Mesendoderm (in vitro differentiated cells): ENCODE results near the gene CEP41.

ENCODE experiments used
- DNase-seq: peaks from one replicate; pipeline ENCODE4 v3.0.0; 2013
- H2AK5ac ChIP-seq: 2 replicates; pipeline ENCODE4 v1.6.1; 2013; ENCODE audit warnings: low read length, inconsistent platforms
- H2BK120ac ChIP-seq: 2 replicates; pipeline ENCODE4 v1.6.1; 2013; ENCODE audit warnings: low read depth, mild to moderate bottlenecking, low read length, moderate library complexity, mixed read lengths
- H2BK15ac ChIP-seq: replicated peaks from 2 replicates; pipeline ENCODE4 v1.6.1; 2013; ENCODE audit warnings: low read depth, mild to moderate bottlenecking, moderate library complexity
- H2BK5ac ChIP-seq: 2 replicates; pipeline ENCODE4 v1.6.1; 2013; ENCODE audit warnings: low read length, inconsistent platforms
- H3K18ac ChIP-seq: 2 replicates; pipeline ENCODE4 v1.6.1; 2013; ENCODE audit warnings: mild to moderate bottlenecking, low read length, mixed read lengths
- H3K23ac ChIP-seq: one replicate; pipeline ENCODE4 v1.6.1; 2013; ENCODE audit warnings: low read length
- H3K27ac ChIP-seq: 2 replicates; pipeline ENCODE4 v1.5.1; 2013; ENCODE audit warnings: low read depth, mild to moderate bottlenecking, inconsistent platforms, low read length, moderate library complexity
- H3K27me3 ChIP-seq: 2 replicates; pipeline ENCODE4 v1.6.1; 2013; ENCODE audit warnings: low read length, control low read depth, mild to moderate bottlenecking, inconsistent platforms; ENCODE audit not compliant: insufficient read depth, poor library complexity
- H3K36me3 ChIP-seq: 2 replicates; pipeline ENCODE4 v1.6.1; 2013; ENCODE audit warnings: low read length, inconsistent platforms; ENCODE audit not compliant: control insufficient read depth, insufficient read depth
- H3K4ac ChIP-seq: one replicate; pipeline ENCODE4 v1.6.1; 2013; ENCODE audit warnings: low read depth, mild to moderate bottlenecking, low read length, moderate library complexity
- H3K4me1 ChIP-seq: 2 replicates; pipeline ENCODE4 v1.6.1; 2013; ENCODE audit warnings: low read depth, low read length, inconsistent platforms; ENCODE audit not compliant: control insufficient read depth
- H3K4me2 ChIP-seq: 2 replicates; pipeline ENCODE4 v1.6.1; 2013; ENCODE audit warnings: low read length
- H3K4me3 ChIP-seq: 2 replicates; pipeline ENCODE4 v1.5.1; 2013; ENCODE audit warnings: mild to moderate bottlenecking, low read length
- H3K56ac ChIP-seq: one replicate; pipeline ENCODE4 v1.6.1; 2013; ENCODE audit warnings: low read length
- H3K79me1 ChIP-seq: 2 replicates; pipeline ENCODE4 v1.6.1; 2013; ENCODE audit warnings: low read length, inconsistent platforms
- H3K79me2 ChIP-seq: 2 replicates; pipeline ENCODE4 v1.6.1; 2013; ENCODE audit warnings: mild to moderate bottlenecking, low read length; ENCODE audit not compliant: control insufficient read depth, insufficient read depth
- H3K9ac ChIP-seq: 2 replicates; pipeline ENCODE4 v1.6.1; 2013; ENCODE audit warnings: low read length, inconsistent platforms
- H4K5ac ChIP-seq: one replicate; pipeline ENCODE4 v1.6.1; 2013; ENCODE audit warnings: low read length
- H4K8ac ChIP-seq: one replicate; pipeline ENCODE4 v1.6.1; 2013; ENCODE audit warnings: low read depth, mild to moderate bottlenecking, control low read depth, low read length, moderate library complexity
- WGBS: extraction: QIAGEN DNeasy Blood & Tissue Kit; methylation state at CpG from one replicate; pipeline ENCODE4 v1.1.7; 2013; ENCODE audit warnings: low lambda C conversion rate, missing lambda C conversion rate; ENCODE audit not compliant: insufficient coverage; ENCODE audit errors: extremely low coverage; 5-methylcytosine and 5-hydroxymethylcytosine counted together

The CEP41 gene

GRCh38 chr7:130371046-130371445 is 69.8 kb downstream of the CEP41 start:
- no peaks in the 10 kb centered on the region for H3K27me3 ChIP-seq
- no peak overlapping the region for H3K23ac ChIP-seq
- no peak overlapping the region for H3K4me2 ChIP-seq
- H2AK5ac ChIP-seq, result no peak overlapping the region
- H3K36me3 ChIP-seq, result no peaks in the 10 kb centered on the region
- no peak overlapping the region for H4K8ac ChIP-seq
- H2BK120ac ChIP-seq, result no peak overlapping the region
- no peak overlapping the region for H3K27ac ChIP-seq
- no peak overlapping the region for H3K9ac ChIP-seq
- no peak overlapping the region for H4K5ac ChIP-seq
- H3K4me1 ChIP-seq, result peaks cover 4% of the 10 kb centered on the region
- H3K18ac ChIP-seq, result no peak overlapping the region
- no peak overlapping the region for H3K4me3 ChIP-seq
- H2BK15ac ChIP-seq, result no peak overlapping the region
- no CpG with 5 or more reads among the region's 3 CpGs for WGBS
- no peak for DNase-seq
- no peak overlapping the region for H3K4ac ChIP-seq
- H3K79me2 ChIP-seq, result no peaks in the 10 kb centered on the region
- H3K56ac ChIP-seq, result no peak overlapping the region
- no peak overlapping the region for H2BK5ac ChIP-seq
- H3K79me1 ChIP-seq, result no peaks in the 10 kb centered on the region

- Histone ChIP-seq H3K79me1 (no peaks in the 10 kb centered on the region), H3K18ac (no peak overlapping the region), H4K5ac (no peak overlapping the region), H4K8ac (no peak overlapping the region), H3K23ac (no peak overlapping the region), H2BK15ac (no peak overlapping the region), H3K56ac (no peak overlapping the region), H3K27me3 (no peaks in the 10 kb centered on the region), H2AK5ac (no peak overlapping the region), H3K4me3 (no peak overlapping the region), H2BK5ac (no peak overlapping the region), H3K9ac (no peak overlapping the region), H3K4me1 (peaks cover 4% of the 10 kb centered on the region), H3K79me2 (no peaks in the 10 kb centered on the region), H2BK120ac (no peak overlapping the region), H3K4me2 (no peak overlapping the region), H3K4ac (no peak overlapping the region), H3K27ac (no peak overlapping the region), H3K36me3 (no peaks in the 10 kb centered on the region)
- DNase-seq, result no peak
- no CpG with 5 or more reads among the region's 3 CpGs for WGBS
Measured at GRCh38 chr7:130369831-130370550, 70.8 kb downstream of the CEP41 start.

DNA sequence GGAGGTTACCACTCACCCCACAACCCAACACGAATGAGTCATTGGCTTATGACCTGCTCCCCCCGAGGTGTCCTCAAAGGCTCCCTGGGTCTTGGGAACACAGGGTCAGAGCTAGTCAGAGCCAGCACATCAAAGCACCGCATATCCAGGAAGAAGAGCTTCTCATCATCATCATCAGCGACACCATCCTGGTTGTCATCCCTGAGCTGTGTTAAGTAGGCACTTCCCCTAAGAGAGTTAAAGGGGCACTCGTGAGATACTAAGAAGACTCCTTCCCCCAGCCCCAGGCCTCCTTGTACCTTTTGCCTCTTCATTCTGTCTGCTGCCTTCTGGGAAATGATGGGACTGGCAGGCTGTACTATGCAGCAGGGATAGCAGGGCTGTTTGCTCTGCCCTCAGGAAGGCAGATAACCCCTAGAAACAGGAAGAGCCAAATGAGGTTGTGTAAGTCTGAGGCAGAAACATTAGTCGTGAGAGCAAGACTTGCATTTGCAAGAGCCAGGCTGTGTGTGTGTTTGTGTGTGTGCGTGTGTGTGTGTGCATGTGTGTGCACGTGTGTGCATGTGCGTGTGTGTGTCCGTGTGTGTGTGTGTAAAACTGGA is 71.6 kb downstream of the CEP41 start:
- H2BK15ac ChIP-seq, result no peak overlapping the region
- no peak overlapping the region for H4K8ac ChIP-seq
- no peak overlapping the region for H3K27ac ChIP-seq
- no peak overlapping the region for H3K4me3 ChIP-seq
- H3K79me2 ChIP-seq, result no peaks in the 10 kb centered on the region
- no peak overlapping the region for H2BK5ac ChIP-seq
- no peak overlapping the region for H3K9ac ChIP-seq
- H4K5ac ChIP-seq, result no peak overlapping the region
- no peaks in the 10 kb centered on the region for H3K79me1 ChIP-seq
- H3K56ac ChIP-seq, result peak overlapping the region; percentile 71
- no peak overlapping the region for H2BK120ac ChIP-seq
- no peaks in the 10 kb centered on the region for H3K36me3 ChIP-seq
- H2AK5ac ChIP-seq, result no peak overlapping the region
- peaks cover 4% of the 10 kb centered on the region for H3K4me1 ChIP-seq
- no peak overlapping the region for H3K4me2 ChIP-seq
- no peak overlapping the region for H3K23ac ChIP-seq
- no CpG with 5 or more reads among the region's 10 CpGs for WGBS
- H3K18ac ChIP-seq, result no peak overlapping the region
- no peaks in the 10 kb centered on the region for H3K27me3 ChIP-seq
- peak overlapping the region; percentile 29 for H3K4ac ChIP-seq
- DNase-seq, result peak; percentile 75

DNA sequence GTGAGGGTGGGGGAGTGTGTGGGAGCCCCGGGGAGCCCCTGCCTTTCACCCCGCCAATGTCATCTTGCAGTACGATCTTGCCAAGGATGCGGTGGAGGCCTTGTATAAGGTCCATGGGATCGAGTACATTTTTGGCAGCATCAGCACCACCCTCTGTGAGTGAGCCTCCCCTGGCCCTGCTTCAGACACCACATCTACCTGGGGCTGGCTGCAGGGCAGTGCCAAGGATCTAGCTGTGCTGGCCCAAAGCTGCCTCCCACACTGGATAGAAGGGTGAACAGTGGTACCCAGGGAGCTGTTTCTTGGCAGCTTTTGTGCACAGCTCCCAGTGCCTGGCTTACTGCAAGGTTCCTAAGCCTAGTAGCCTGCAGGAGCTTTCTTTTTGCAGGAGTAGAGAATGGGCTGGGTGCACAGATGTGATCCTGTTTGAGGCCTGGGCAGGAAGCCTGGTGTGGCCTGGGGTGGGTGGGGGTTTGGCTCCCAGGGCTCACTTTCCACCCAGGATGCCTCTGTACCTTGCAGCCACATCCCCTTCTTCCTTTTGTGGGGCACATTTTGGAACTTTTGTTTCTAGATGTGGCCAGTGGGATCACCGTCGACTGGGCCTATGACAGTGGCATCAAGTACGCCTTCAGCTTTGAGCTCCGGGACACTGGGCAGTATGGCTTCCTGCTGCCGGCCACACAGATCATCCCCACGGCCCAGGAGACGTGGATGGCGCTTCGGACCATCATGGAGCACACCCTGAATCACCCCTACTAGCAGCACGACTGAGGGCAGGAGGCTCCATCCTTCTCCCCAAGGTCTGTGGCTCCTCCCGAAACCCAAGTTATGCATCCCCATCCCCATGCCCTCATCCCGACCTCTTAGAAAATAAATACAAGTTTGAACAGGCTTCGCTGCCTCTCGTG is 72.7 kb downstream of the CEP41 start:
- DNase-seq, result no peak
- H3K9ac ChIP-seq, result no peak overlapping the region
- no peak overlapping the region for H3K4me3 ChIP-seq
- H3K4ac ChIP-seq, result no peak overlapping the region
- no peak overlapping the region for H2BK5ac ChIP-seq
- no peaks in the 10 kb centered on the region for H3K79me2 ChIP-seq
- no peak overlapping the region for H3K18ac ChIP-seq
- H3K4me1 ChIP-seq, result peaks cover 3% of the 10 kb centered on the region
- H2AK5ac ChIP-seq, result no peak overlapping the region
- no peak overlapping the region for H4K8ac ChIP-seq
- WGBS, result no CpG with 5 or more reads among the region's 19 CpGs
- H2BK120ac ChIP-seq, result no peak overlapping the region
- no peaks in the 10 kb centered on the region for H3K36me3 ChIP-seq
- H3K4me2 ChIP-seq, result no peak overlapping the region
- no peak overlapping the region for H2BK15ac ChIP-seq
- H3K27me3 ChIP-seq, result no peaks in the 10 kb centered on the region
- H3K56ac ChIP-seq, result no peak overlapping the region
- H4K5ac ChIP-seq, result no peak overlapping the region
- H3K27ac ChIP-seq, result no peak overlapping the region
- no peak overlapping the region for H3K23ac ChIP-seq
- H3K79me1 ChIP-seq, result no peaks in the 10 kb centered on the region

- no peaks in the 10 kb centered on the region for H3K4me1 ChIP-seq
- no peak overlapping the region for H3K27ac ChIP-seq
- H3K79me2 ChIP-seq, result no peaks in the 10 kb centered on the region
- H3K9ac ChIP-seq, result no peak overlapping the region
- H3K56ac ChIP-seq, result no peak overlapping the region
- no peaks in the 10 kb centered on the region for H3K79me1 ChIP-seq
- no peak overlapping the region for H3K18ac ChIP-seq
- H3K4me3 ChIP-seq, result no peak overlapping the region
- H4K5ac ChIP-seq, result no peak overlapping the region
- no peaks in the 10 kb centered on the region for H3K27me3 ChIP-seq
- H3K36me3 ChIP-seq, result no peaks in the 10 kb centered on the region
- no peak overlapping the region for H2BK15ac ChIP-seq
- no peak overlapping the region for H2BK120ac ChIP-seq
- H3K4ac ChIP-seq, result no peak overlapping the region
- no peak for DNase-seq
- no peak overlapping the region for H3K4me2 ChIP-seq
- no CpG with 5 or more reads among the region's 13 CpGs for whole genome bisulfite sequencing
- H3K23ac ChIP-seq, result no peak overlapping the region
- H4K8ac ChIP-seq, result no peak overlapping the region
- no peak overlapping the region for H2AK5ac ChIP-seq
- H2BK5ac ChIP-seq, result no peak overlapping the region
Measured at GRCh38 chr7:130367088-130367755, 73.6 kb downstream of the CEP41 start.
